ENCODE results near the gene UBTF.

GRCh38 chr17:44207319-44207718 is 12.2 kb downstream of the UBTF start:
- TF ChIP-seq CTCF (IDR thresholded peaks at IDR 0.05; ENCODE audit: low read depth, low read length) (no peak), POLR2A (IDR thresholded peaks at IDR 0.05; ENCODE audit: extremely low read depth, insufficient read length) (no peak)

Data from NB4 (cell line).